HG02763 (cell line): ENCODE measurements around the gene RBP5.

Source experiments
- ATAC-seq: cut with Tn5 transposase; IDR thresholded peaks from one replicate; pipeline ENCODE4 v1.9.1; 2021; ENCODE audit warnings: mild to moderate bottlenecking, moderate library complexity; ENCODE audit not compliant: unreplicated experiment

The RBP5 gene, protein sequence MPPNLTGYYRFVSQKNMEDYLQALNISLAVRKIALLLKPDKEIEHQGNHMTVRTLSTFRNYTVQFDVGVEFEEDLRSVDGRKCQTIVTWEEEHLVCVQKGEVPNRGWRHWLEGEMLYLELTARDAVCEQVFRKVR

DNA sequence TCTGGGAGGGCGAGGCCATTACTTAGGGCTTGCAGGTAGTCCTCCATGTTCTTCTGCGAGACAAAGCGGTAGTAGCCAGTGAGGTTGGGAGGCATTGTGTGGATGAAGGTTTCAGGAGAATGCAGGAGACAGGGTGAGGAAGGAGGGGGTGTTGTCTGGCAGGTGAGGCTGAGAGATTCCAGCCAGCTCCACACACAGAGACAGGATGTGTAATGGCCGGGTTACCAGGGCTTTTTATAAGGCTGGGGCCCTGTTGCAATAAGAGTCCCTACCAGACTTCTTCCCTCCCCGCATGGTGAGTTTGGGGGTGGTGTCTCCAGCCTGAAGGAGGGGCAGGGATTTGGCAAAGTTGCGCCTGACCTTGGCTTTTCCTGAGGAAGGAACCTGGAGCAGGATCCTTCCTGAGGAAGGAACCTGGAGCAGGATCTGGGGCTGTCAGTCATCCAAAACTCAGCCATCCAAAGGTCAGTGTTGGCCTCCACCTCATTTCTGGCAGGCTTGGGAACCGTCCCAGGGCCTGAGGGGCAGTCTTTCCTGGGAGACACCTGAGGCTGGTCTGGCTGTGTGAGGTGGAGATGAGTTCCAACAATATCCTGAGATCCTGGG lies at the start of gene RBP5:
Gene RBP5 (minus strand): TSS at position 209 of the 606 bp plus-strand sequence. CDS start 114 bp downstream, at position 95.
- no peak for ATAC-seq

DNA sequence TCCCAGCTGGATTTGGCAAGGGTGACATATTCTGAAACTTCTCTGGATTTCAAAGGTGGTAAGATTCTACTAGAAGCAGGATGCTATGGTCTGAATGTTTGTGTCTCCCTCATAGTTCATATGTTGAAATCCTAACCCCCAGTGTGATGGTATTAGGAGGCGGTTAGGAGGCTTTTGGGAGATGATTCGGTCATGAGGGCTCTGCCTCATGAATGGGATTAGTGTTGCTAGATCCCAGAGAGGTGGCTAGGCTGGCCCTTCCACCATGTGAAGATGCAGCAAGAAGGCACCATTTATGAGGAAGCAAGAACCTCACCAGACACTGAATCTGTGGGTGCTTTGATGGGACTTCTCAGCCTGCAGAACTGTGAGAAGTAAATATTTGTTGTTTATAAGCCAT lies 49.8 kb upstream of the RBP5 start:
- ATAC-seq, result no peak

DNA sequence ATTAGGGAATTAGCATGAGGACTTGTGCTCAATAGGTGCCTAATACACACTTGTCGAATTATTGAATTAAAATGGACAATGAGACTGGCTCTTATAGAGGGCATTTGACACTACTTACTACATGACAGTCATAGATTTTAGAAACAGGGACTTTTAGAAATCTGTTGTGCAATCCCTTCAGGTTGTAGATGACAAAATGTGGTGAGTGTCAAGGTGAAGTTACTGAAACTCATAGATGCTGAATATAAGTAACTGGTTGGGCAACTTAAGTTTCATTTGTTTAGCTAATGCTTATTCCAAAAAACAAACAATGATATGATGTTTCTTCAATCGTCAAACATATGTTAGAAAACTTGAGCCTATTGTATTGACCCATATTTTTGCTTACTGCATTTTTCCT lies 47.9 kb upstream of the RBP5 start:
- no peak for ATAC-seq

DNA sequence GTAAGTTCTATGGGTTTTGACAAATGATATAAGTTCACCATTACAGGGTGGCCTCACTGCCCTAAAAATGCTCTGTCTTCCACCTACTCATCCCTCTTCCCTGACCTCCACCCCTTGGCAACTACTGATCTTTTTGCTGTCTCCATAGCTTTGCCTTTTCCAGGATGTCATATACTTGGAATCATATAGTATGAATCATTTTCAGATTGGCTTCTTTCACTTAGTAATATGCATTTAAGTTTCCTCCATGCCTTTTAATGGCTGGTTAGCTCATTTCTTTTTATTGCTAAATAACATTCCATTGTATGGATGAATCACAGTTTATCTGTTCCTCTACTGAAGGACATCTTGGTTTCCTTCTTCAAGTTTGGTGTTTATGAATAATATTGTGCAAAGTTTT lies 46.8 kb upstream of the RBP5 start:
- ATAC-seq, result no peak

DNA sequence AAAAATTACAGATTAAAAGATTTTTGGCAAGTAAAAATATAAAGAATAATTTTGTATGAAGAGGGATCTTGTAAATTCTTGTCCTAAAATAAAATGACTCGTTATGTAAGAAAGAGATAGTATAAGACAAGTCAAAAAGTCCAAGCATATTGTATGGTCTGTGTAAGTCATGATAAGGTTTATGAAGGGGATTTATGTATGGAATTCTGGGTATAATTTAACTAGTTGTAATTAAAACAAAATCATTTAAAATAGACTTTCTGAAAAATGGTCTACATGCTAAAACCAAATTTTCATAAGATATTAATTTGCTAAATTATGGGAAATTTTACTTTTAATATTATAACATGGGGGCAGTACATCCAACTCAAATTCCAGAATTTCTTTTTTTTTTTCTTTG lies 43.2 kb upstream of the RBP5 start:
- ATAC-seq, result no peak

DNA sequence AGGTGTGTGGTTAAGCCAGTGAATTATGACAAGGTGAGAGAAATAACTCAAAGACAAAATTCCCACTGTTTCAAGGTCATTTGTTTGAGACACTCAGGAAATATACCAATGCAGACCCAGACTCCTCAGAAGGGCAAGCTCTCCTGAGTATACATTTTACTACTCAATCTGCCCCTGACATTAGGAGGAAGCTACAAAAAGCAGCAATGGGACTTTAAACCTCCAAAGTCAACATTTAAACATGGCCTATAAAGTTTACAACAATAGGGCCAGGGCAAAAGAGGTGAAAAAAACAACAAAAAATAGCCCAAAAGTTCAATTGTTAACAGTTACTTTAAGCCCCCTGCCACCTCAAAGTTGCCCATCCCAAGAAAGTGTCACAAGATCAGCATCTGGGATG lies 41.3 kb upstream of the RBP5 start:
- no peak for ATAC-seq

DNA sequence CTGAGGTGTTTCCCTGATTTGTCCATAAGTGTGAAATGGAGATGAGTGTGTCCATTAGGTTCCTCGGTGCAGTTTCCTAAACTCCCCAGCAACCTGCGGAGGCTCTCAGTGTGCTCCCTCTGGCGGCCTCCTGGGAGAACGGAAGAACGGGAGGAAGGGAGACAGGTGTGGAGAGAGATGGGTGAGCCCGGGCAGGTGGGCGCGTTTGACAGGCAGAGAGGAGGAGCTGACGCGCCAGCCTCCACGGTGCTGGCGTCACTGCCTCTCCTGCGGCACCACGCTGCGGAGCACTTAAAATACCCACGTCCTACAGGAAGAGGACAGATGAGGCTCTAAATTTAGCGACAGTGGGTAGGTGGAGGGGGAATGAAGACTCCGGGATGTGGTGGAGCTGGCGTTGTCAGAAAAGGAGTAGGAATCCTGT lies 34.0 kb upstream of the RBP5 start:
- ATAC-seq, result no peak

DNA sequence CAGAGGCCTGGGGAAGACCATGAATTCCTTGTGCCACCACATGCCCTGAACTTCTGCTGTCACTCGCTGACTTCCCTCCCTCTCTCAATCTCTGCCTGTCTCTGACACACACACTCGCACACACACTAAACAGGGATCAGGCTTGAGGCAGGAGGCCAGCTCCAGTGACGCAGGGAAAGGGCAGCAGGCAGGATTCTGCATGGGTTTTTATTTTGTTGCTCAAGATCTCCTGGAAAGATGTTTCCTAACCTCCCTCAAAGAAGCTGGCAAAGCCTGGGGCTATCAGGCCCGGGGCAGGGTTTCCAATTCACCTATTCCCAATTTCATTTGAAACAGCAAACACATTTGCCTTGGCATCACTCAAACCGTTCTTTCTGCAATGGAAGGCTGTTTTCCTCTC lies 33.1 kb upstream of the RBP5 start:
- ATAC-seq, result no peak

DNA sequence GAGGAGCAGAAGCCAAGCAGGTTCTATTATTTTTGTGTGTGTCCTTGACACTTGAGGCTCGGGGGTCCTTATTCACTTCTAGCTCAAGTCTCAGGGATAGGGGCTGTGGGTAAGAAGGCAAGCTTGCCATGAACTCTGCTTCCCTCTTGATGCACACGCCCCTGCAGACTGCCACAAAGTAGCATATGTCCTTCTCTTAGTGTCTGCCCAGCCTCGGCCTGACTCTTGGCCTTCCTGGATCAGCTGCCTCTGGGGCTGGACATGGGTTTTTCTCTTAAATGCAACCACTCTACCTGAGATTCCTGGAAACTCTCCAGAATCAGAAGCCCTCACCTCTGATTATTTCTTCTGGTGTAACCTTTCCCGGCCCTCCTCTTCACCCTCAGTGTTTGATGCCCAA lies 32.6 kb upstream of the RBP5 start:
- no peak for ATAC-seq

DNA sequence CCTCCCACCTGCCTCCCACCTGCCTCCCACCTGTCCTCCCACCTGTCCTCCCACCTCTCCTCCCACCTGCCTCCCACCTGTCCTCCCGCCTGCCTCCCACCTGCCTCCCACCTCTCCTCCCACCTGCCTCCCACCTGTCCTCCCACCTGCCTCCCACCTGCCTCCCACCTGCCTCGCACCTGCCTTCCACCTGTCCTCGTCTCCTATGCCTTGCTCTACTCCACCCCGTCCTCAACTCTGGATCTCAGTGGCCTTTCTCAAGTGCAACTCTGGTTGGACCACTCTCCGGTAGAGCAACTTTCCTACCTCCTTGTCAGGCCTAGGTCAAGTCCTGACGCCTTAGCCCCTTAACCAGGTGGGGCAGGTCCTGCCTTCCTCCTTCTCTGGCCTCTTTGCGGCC lies 31.5 kb upstream of the RBP5 start:
- no peak for ATAC-seq

DNA sequence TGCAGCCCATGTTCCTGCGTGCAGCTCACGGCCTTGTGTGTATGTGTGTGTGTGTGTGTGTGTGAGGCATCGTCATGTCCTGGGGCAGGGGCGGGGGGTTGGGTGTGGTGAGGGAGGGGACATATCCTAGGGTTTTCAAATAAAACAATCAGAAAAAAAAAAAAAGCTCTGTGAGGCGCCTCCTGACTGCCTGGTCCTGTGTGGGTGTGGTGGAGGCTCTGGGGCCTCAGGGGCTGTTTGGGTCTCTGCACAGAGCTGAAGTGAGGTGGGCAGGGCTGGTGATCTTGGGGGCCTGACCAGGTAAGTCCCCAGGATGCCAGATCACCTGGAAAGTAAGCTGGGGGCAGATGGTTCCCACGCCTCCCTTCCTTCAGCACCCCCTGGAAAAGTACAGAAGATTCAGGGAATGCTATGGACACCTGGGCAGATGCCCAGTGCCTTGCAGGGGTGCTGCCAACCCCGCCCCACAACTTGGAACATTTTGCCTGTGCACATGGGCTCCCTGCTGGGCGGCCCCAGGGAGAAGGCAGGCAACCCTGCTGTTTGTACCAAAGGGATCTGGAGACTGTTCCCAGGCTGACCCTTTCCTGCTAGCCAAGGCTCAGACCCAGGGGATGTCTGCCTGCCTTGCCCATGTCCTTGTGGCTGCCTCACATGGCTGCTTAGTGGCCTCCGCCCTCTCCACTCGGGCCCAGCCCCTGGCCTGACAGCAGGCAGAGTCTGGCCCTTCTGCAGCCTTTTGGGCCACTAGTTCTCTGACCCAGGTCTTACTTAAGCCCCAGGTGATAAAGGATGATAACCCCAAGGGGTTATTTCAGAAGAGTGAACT lies 30.3 kb upstream of the RBP5 start:
- ATAC-seq, result no peak

DNA sequence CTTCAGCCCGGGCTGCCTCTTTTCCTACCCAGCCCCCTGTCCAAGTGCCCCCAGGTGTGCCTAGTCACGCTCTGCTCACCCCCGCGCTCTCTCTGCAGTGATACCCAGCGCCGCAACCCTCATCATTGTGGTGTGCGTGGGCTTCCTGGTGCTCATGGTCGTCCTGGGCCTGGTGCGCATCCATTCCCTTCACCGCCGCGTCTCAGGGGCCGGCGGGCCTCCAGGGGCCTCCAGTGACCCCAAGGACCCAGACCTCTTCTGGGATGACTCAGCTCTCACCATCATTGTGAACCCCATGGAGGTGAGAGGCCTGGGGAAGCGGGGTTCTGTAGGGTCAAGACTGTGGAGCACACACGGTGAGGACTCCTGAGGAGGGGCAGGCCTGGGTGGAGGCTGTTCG lies 28.7 kb upstream of the RBP5 start:
- no peak for ATAC-seq

DNA sequence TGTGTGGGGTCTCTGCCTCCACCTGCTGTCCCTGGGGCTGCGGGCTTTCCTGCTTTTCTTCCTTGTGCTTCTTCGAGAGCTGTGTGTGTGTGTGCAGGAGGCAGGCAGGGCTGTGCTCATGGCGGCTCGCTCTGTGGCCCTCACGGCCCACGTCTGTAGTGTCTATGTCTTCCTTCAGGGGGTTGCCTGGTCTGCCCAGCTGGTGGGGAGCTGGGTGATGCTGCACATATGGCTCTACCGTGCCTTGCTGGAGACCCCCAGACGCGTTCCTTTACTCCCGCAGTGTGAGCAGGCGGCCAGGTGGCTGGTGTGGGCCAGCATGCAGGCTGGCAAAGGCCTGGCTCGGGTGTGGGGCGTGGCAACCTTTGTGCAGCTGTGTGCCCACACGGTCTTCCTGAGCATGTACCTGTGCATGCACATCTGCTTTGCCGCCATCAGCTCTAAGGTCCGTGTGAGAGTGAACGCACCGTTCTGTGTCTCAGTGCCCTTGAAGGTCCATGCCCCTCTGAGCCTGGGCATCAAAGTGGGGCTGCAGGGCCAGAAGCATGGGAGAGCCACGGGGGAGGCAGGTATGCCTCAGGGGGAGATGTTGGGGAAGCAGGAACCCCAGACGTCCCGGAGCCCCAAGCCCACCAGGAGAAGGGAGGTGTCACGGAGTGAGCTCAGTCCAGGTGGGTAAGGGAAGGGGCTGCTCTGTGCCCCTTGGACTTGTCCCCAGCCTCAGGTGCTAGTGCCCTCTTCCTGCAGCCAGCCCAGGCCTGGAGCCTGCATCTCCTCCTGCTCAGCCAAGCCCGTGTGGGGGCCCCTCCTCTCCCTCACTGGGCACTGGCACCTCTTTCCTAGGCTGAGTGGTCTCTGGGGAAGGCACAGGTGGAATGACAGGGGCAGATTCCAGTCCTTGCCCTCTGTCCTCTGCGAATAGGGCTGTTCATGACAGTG lies 27.8 kb upstream of the RBP5 start:
- no peak for ATAC-seq

DNA sequence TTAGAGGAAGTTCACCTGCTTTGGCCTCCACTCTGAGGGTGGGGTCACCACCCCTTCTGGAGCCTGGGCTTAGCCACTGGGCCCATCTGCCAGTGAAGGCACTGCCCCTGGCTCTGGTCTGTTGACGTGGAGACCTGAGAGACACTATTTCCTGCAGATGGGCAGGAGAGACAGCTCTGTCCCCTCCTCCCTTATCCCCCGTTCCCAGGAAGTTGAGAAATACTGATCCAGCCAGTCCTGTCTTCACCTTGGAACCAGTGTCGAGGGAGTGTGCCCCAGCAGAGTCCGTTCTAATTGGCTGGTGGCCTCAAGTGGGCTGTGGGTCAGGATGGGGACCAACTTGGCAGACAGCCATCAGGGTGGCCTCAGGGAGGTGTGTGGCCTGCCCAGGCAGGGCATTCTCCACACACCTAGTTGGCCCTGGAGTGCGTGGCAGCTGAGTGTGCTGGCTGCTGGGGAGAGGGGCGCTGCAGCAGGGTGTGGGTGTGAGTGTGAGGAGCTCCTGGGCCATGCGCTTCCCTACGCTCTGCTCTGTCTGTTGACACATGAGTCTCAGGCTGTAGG lies 26.9 kb upstream of the RBP5 start:
- no peak for ATAC-seq

DNA sequence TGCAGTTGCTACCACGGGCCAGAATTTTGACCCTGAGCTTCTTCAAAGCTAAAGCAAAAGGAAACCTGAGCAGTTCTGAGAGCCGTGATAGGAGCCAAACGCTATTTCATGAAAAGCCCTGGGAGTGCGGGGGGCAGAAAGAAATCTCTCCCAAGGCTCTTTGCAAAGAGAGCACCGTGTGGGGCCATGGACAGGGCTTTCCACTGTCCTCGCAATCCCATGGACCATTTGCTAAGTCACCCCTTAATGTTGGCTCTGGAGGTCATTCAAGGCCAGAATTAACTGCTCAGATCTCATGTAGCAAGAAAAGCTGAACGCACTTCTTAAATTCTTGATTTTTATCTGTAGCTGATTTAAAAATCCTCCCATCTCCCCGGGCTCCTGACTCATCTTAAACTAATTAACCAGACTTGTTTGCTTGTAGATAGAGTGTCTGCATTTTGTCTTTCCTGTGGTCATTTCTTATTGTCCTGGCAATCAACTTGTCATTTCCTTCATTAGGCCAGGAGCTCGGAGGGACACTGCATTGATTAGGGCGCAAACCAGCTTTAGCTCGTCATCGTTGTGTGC lies 26.3 kb upstream of the RBP5 start:
- ATAC-seq, result no peak

DNA sequence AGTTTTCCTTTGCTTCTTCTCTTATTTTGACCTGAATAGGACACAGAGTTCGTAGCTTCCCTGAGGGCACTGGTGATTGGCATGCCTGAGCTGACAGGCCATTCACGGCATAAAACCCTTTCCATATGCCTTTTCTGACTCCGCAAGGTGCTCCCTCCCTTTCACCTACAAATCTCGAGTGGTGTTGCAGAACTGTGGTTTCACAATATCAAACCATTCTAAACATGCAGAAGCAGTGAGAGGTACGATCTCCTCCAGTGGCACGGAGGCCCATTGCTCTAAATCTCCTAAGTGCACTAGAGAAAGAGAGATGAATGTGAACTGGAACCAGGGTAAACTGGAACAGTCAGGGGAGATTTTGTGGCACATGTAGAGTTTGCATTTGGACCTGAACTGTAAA lies 25.4 kb upstream of the RBP5 start:
- no peak for ATAC-seq

DNA sequence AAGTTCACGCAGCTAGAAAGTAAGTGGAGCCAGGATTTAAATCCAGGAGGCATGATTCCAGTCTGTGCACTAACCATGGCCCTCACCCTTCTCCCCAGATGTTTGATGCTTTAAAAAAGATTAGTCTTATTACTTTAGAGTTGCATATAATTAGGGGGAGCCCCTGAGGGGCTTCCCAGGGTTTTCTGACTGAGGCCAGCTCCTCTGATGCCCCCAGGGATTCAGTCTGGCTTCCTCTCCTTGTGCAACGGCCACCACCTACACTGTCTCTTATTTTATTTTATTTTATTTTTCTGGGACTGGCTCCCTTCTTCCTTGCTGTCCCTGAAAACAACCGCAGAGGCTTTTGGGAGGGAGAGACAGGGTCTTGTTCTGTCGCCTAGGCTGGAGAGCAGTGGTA lies 24.1 kb upstream of the RBP5 start:
- ATAC-seq, result no peak

DNA sequence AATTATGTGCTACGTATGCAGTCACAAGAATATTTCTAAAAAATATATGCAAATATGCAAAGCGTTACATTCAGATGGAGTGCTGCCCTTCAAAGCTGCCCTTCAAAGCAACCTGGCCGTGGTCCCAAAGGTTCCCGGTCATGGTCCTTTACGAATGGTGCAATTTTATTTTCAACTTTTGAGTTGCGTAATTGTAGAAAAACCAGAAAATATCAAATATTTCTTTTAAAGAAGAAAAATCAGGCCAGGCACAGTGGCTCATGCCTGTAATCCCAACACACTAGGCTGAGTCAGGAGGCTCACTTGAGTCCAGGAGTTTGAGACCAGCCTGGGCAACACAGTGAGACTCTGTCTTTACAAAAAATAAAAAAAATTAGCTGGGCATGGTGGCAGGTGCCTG lies 22.8 kb upstream of the RBP5 start:
- ATAC-seq, result no peak

DNA sequence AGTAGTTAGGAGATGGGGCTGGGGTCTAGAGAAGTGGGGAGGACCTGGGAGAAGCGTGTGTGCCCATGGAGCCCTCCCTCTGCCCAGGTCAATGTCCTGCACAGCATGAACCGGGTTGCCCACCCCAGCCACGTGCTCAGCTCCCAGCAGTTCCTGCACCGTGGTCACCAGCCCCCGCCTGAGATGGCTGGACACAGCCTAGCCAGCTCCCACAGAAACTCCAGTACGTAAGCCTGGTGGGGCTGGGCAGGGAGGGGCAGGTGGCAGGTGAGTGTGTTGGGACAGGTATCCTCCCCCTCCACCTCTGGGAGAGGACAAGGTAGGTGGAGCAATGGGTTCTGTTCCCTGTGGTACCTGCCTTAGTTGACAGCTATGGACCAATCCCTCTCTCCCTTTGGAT lies 22.2 kb upstream of the RBP5 start:
- no peak for ATAC-seq

DNA sequence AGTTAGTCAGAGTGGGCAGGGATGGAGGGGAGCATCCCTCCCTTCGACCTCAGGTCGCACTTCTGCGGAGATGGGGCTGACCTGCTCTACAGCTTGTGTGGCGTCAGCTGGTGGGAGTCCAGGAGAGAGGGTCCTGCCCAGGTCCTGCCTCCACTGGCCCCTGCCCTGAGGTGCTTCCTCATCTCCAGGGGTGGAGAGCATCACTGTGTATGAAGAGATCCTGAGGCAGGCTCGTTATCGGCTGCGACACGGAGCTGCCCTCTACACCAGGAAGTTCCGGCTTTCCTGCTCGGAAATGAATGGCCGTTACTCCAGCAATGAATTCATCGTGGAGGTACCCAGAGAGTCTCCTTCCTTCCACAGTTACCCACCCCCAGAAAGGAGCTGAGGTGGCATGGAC lies 21.7 kb upstream of the RBP5 start:
- no peak for ATAC-seq

DNA sequence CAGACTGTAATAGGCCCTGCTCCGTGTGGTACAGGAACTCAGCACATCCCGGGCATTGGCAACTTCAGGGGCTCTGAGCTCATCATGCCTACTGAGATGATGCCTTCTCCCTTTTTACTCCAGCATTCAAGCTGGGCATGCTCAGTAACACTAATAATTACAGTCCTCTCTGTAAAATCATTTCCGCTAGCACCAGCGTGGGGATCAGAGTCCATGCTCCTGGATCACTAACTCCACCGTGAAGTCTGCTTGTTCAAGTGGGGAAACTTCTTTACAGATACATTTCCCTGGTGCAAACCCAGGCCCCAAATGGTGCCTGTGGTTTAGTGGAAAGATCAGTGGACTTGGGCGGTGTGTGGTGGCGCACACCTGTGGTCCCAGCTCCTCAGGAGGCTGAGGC lies 18.2 kb upstream of the RBP5 start:
- ATAC-seq, result no peak
